Endodermal cell (in vitro differentiated cells): ENCODE data around the gene RGS17. TPM values are rescaled to one million over a fixed set of nuclear protein-coding genes. Genes with fewer than 3 reads are reported as not detected.

Experiments
- DNase-seq: peaks from one replicate; pipeline ENCODE4 v3.0.0-alpha.2; 2017
- H3K27ac ChIP-seq: 2 replicates; pipeline ENCODE4 v1.5.1; 2013; ENCODE audit warnings: mild to moderate bottlenecking, low read depth, low read length, moderate library complexity
- H3K27me3 ChIP-seq: 2 replicates; pipeline ENCODE4 v1.6.1; 2013; ENCODE audit warnings: mild to moderate bottlenecking, low read length, moderate library complexity; ENCODE audit not compliant: insufficient read depth, control insufficient read depth, poor library complexity, severe bottlenecking
- H3K36me3 ChIP-seq: 2 replicates; pipeline ENCODE4 v1.7.0; 2013; ENCODE audit warnings: mild to moderate bottlenecking, low read length, moderate library complexity; ENCODE audit not compliant: control insufficient read depth, insufficient read depth
- H3K4me1 ChIP-seq: one replicate; pipeline ENCODE4 v1.7.0; 2013; ENCODE audit warnings: low read length; ENCODE audit not compliant: control insufficient read depth, insufficient read depth
- H3K4me3 ChIP-seq: 2 replicates; pipeline ENCODE4 v1.5.1; 2013; ENCODE audit warnings: mild to moderate bottlenecking, low read length, moderate library complexity
- H3K9ac ChIP-seq: 2 replicates; pipeline ENCODE4 v1.6.1; 2013; ENCODE audit warnings: mild to moderate bottlenecking, low read length, moderate library complexity; ENCODE audit not compliant: poor library complexity, severe bottlenecking; ENCODE audit errors: extremely low read depth
- H3K9me3 ChIP-seq: 2 replicates; pipeline ENCODE4 v1.6.1; 2013; ENCODE audit warnings: mild to moderate bottlenecking, low read length, moderate library complexity; ENCODE audit not compliant: control insufficient read depth
- H3K27ac Mint-ChIP-seq: 2 replicates; pipeline ENCODE4 v1.8.0; 2020; ENCODE audit warnings: mixed read lengths
- H3K27me3 Mint-ChIP-seq: 2 replicates; pipeline ENCODE4 v1.8.0; 2021; ENCODE audit warnings: mild to moderate bottlenecking, mixed read lengths; ENCODE audit not compliant: insufficient read depth
- H3K36me3 Mint-ChIP-seq: 2 replicates; pipeline ENCODE4 v1.8.0; 2020; ENCODE audit warnings: low read depth, mixed read lengths
- H3K4me1 Mint-ChIP-seq: 2 replicates; pipeline ENCODE4 v1.8.0; 2020; ENCODE audit warnings: mixed read lengths
- H3K4me3 Mint-ChIP-seq: 2 replicates; pipeline ENCODE4 v1.8.0; 2020; ENCODE audit warnings: mild to moderate bottlenecking, moderate library complexity, mixed read lengths
- H3K9me3 Mint-ChIP-seq: 2 replicates; pipeline ENCODE4 v1.8.0; 2020; ENCODE audit warnings: mild to moderate bottlenecking, mixed read lengths
- WGBS, 2 experiments: methylation state at CpG; one replicate each; pipeline versions ENCODE4 v1.1.5 to v1.1.7; 2013; ENCODE audit warnings: missing lambda C conversion rate in 2 of 2, mixed read lengths in 1 of 2; ENCODE audit not compliant: insufficient coverage in 1 of 2, insufficient read length in 1 of 2; 5-methylcytosine and 5-hydroxymethylcytosine counted together
- total RNA-seq, 2 donors: library from RNA; stranded (reverse); fragmentation: NEBNext Ultra II Directional in 1 of 2; extraction: Animal tissue kit (Norgen Biotek cat#: 25700) in 1 of 2; gene quantifications; 2 replicates in 1 of 2; 3 replicates in 1 of 2; pipeline ENCODE4 v1.2.1, GENCODE V29; 2021
- TF ChIP-seq, protein P1 (sequence below): fragments of 200-600 bp; sonication (generic); conservative IDR thresholded peaks from 2 replicates; pipeline ENCODE4 v1.5.0; 2021; ENCODE audit warnings: antibody characterized with exemption, mild to moderate bottlenecking

Gene RGS17
- total RNA-seq, 2 donors from 2014 or later = 1.7 to 3.2 TPM

DNA sequence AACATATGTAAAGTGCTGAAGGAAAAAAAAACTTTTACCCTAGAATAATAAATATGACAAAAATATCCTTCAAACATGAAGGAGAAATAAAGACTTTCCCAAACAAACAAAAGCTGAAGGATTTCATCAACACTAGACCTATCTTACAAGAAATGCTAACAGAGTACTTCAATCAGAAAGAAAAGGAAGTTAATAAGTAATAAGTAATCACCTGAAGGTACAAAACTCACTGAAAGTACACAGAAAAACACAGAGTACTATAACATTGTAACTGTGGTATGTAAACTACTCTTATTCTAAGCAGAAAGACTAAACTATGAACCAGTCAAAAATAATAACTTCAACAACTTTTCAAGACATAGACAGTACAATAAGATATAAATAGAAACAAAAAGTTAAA, 67.1 kb downstream of the RGS17 start:
- Histone ChIP-seq H3K4me1 (no peaks in the 10 kb centered on the region), H3K36me3 (no peaks in the 10 kb centered on the region), H3K27ac (no peak overlapping the region), H3K4me3 (no peak overlapping the region), H3K9ac (no peak overlapping the region), H3K27me3 (no peaks in the 10 kb centered on the region), H3K9me3 (peaks cover 15% of the 10 kb centered on the region)
- TF ChIP-seq, protein P1, sequence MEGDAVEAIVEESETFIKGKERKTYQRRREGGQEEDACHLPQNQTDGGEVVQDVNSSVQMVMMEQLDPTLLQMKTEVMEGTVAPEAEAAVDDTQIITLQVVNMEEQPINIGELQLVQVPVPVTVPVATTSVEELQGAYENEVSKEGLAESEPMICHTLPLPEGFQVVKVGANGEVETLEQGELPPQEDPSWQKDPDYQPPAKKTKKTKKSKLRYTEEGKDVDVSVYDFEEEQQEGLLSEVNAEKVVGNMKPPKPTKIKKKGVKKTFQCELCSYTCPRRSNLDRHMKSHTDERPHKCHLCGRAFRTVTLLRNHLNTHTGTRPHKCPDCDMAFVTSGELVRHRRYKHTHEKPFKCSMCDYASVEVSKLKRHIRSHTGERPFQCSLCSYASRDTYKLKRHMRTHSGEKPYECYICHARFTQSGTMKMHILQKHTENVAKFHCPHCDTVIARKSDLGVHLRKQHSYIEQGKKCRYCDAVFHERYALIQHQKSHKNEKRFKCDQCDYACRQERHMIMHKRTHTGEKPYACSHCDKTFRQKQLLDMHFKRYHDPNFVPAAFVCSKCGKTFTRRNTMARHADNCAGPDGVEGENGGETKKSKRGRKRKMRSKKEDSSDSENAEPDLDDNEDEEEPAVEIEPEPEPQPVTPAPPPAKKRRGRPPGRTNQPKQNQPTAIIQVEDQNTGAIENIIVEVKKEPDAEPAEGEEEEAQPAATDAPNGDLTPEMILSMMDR = no peak
- no peak overlapping the region for H3K27ac Mint-ChIP-seq
- H3K4me1 Mint-ChIP-seq = peaks cover 9% of the 10 kb centered on the region
- no peak overlapping the region for H3K4me3 Mint-ChIP-seq
- H3K27me3 Mint-ChIP-seq = no peaks in the 10 kb centered on the region
- no peak for DNase-seq
- peaks cover 19% of the 10 kb centered on the region for H3K9me3 Mint-ChIP-seq
- peaks cover 2% of the 10 kb centered on the region for H3K36me3 Mint-ChIP-seq

DNA sequence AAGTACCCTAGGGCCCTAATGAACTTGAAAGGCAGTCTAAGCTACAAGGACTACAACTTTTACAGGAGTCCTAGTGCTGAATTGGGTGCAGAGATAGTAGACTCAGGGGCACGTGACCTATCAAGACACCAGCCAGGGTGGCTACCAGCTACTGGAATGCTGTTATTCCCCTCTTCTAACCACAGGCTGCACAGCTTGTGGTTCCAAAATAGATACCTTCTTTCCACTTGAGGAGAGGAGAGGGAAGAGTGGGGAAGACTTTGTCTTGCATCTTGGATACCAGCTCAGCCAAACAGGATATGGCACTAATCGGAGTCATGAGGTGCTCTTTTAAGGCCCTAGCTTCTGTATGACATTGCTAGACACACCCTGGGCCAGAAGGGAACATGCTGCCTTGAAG, 68.6 kb downstream of the RGS17 start:
- Histone ChIP-seq H3K36me3 (no peaks in the 10 kb centered on the region), H3K4me1 (no peaks in the 10 kb centered on the region), H3K9ac (no peak overlapping the region), H3K27me3 (no peaks in the 10 kb centered on the region), H3K27ac (no peak overlapping the region), H3K9me3 (peaks cover 15% of the 10 kb centered on the region), H3K4me3 (no peak overlapping the region)
- Mint-ChIP-seq H3K27ac (no peak overlapping the region), H3K4me1 (peaks cover 11% of the 10 kb centered on the region), H3K4me3 (no peak overlapping the region), H3K27me3 (no peaks in the 10 kb centered on the region), H3K9me3 (peaks cover 19% of the 10 kb centered on the region), H3K36me3 (peaks cover 2% of the 10 kb centered on the region)
- WGBS, 2 experiments = 77 to 95% methylated on average over 2 of the region's 2 CpGs
- no peak for DNase-seq
- TF ChIP-seq, protein P1 = no peak

DNA sequence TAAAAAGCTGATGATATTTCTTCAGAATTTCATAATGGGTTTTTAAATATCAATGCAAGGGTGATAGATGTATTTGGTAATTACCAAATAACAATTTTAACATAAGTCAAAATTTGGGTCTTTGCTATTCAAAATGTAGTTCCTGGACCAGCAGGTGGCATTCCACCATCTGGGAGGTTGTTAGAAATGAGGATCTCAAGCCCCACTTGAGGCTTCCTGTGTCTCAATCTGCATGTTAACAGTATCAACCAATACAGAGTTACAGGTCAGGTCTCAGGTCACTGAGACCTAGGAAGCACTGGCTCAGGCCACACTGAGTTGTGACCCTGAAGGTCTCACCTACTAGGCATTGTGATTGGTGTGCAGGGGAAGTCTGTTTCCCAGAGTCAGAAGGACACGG, 71.3 kb downstream of the RGS17 start:
- 85% methylated on average over 1 of the region's 1 CpG; no CpG with 5 or more reads in 1 of the 2 experiments for WGBS, 2 experiments
- peak overlapping the region; percentile 10 for H3K27ac ChIP-seq
- H3K27ac Mint-ChIP-seq = peak overlapping the region; percentile 69

More for the DNA sequence above, 71.3 kb downstream of the RGS17 start:
- TF ChIP-seq, protein P1 = peak; percentile 43
- no peaks in the 10 kb centered on the region for H3K4me1 ChIP-seq
- no peaks in the 10 kb centered on the region for H3K27me3 Mint-ChIP-seq
- no peaks in the 10 kb centered on the region for H3K36me3 ChIP-seq
- H3K4me1 Mint-ChIP-seq = peaks cover 14% of the 10 kb centered on the region
- peaks cover 15% of the 10 kb centered on the region for H3K9me3 ChIP-seq
- H3K4me3 Mint-ChIP-seq = no peak overlapping the region
- H3K4me3 ChIP-seq = no peak overlapping the region
- no peak overlapping the region for H3K9ac ChIP-seq
- DNase-seq = no peak
- H3K9me3 Mint-ChIP-seq = peaks cover 12% of the 10 kb centered on the region
- H3K36me3 Mint-ChIP-seq = peaks cover 2% of the 10 kb centered on the region
- no peaks in the 10 kb centered on the region for H3K27me3 ChIP-seq
